ENCODE results near the gene AKIRIN2.

GRCh38 chr6:87628424-87628823 lies 73.6 kb downstream of the AKIRIN2 start:
- no peak for TF ChIP-seq POLR2AphosphoS5 (IDR thresholded peaks at IDR 0.05; ENCODE audit: borderline replicate concordance, low read depth, low read length)
- no peak for TF ChIP-seq EZH2 (IDR thresholded peaks at IDR 0.05)

All from SK-N-MC (cell line).